ENCODE data around the gene ESPN. TPM values are rescaled to one million over a fixed set of nuclear protein-coding genes. Genes with fewer than 3 reads are reported as not detected.

ESPN gene
- total RNA-seq, 1 donor from 2014 or later = 0.03 TPM

DNA sequence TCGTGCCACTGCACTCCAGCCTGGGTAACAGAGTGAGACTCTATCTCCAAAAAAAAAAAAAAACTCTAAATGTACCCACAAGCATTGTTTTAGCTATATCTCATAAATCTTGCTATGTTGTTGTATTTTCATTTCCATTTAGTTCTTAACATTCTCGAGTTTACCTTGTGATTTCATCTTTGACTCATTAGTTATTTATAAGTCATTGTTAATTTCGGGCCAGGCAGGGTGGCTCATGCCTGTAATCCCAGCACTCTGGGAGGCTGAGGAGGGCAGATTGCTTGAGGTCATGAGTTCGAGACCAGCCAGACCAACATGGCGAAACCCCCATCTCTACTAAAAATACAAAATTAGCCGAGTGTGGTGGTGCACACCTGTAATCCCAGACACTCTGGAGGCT is 16.6 kb upstream of the ESPN start:
- no peak for DNase-seq (ENCODE audit: low read depth)

- no peak for DNase-seq (ENCODE audit: low read depth)
Observed at GRCh38 chr1:6409053-6409452, 15.5 kb upstream of the ESPN start.

GRCh38 chr1:6409733-6410132 is 14.8 kb upstream of the ESPN start:
- no peak for DNase-seq (ENCODE audit: low read depth)

DNA sequence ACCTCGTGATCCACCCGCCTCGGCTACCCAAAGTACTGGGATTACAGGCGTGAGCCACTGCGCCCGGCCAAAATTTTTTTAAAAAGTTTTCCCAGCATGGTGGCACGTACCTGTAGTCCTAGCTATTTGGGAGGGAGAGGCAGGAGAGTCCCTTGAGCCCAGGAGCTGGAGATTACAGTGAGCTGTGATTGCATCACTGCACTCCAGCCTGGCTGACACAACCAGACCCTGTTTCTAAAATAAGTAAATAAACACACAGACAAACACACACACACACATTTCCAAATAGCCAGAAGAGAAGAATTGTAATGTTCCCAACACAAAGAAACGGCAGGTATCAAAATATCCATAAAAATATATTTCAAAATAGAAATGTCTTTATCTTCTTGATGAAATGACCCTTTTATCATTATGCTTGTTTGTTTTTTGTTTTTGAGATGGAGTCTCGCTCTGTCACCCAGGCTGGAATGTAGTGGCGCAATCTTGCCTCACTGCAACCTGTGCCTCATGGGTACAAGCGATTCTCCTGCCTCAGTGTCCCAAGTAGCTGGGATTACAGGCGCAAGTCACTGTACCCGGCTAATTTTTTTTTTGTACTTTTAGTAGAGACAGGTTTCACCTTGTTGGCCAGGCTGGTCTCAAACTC is 14.2 kb upstream of the ESPN start:
- no peak for DNase-seq (ENCODE audit: low read depth)

DNA sequence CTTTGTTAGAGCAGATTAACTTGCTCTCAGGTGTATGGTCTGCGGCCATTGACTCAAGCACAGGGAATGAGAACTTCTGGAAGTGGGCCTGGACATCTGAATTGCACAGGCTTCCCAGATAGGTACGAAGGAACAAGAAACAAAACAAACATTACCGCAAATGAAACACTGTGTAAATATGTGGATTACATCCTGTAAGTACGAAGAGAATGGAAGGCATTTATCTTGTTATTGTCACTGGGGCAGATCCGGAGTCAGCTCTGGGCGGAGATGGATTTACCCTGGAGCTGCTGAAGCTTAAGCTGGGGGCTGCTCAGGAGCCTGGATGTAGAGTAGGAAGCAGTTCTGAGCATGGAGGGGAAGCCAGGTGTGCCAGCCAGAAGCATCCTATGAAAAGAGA is 11.7 kb upstream of the ESPN start:
- DNase-seq (ENCODE audit: low read depth) = no peak

GRCh38 chr1:6414443-6414844 is 10.1 kb upstream of the ESPN start:
- peak; percentile 71 for DNase-seq (ENCODE audit: low read depth)

GRCh38 chr1:6414881-6415626 is 9.5 kb upstream of the ESPN start:
- DNase-seq (ENCODE audit: low read depth) = no peak

DNA sequence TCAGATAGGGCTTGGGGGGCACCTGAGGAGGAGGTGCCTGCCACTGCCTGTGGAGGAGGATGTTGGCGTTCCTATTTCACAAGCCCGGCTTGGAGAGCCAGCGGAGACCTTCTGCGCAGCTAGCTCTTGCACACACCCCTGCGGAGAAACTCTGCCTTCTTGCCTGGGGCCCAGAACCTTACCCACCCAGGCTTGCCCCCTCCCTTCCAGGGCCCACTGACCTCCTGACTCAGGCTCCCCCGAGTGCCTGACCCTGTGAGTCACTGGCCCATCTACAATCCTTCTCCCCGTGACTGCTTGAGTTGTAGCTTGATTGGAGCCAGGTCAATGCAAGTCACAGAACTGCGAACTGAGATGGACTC is 8.3 kb upstream of the ESPN start:
- no peak for DNase-seq (ENCODE audit: low read depth)

- DNase-seq (ENCODE audit: low read depth) = no peak
Observed at GRCh38 chr1:6416906-6417305, 7.7 kb upstream of the ESPN start.

DNA sequence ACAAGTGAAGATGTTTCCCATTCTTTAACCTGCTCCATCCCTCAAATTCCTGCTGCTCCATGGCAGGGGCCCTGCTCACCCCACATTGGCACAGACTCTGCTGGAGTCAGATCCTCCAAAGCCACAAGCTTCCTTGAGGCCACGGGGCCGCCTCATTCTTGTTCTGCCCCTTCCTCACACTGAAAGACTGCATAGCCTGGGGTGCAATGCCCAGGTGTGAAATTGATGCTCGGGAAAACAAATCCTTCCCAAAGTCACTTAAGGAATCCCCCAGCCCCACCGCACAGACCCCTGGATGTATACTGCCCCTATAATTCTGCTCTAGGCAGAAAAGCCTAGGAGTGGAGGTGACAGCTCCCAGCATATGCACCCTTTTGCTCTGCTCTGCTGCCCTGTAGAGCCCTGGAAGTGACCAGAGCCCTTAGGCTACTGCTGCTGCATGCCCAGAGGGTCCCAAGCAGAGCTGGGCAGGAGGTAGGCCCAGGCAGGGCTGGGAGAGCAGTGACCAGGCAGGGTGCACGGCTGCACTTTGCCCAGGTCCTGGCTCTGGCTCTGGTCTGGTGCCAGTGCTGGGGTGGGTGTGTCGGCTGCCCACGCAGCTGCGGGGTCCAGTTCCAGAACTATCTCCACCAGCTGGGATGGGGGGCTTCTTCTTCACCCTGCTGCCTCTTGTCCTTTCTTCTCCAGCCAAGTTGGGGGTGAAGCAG is 6.5 kb upstream of the ESPN start:
- DNase-seq (ENCODE audit: low read depth) = no peak

- DNase-seq (ENCODE audit: low read depth) = no peak
Observed at GRCh38 chr1:6418668-6419396, 5.7 kb upstream of the ESPN start.

DNA sequence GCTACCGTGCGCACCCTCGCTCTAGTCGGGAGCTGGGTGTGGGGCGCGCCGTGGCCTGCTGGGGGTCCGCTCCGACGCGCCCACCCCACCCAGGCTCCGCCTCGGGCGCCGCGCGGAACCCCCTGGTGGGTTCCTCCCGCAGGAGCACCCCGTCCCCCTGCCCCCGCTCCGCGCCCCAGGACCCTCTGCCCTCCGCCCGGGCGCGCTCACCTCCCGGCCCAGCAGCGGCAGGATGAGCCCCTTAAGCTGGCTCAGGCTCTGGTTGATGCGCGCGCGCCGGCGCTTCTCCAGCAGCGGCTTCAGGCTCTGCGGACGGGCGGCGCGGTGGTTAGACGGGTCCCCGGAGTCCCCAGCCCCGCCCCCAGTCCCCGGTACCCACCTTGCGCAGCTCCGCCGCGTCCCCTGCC is 5.2 kb upstream of the ESPN start:
- no peak for DNase-seq (ENCODE audit: low read depth)

GRCh38 chr1:6419804-6420453 is 4.6 kb upstream of the ESPN start, which contains the start of gene HES2:
Gene HES2 (minus strand): TSS chr1:6419919. CDS start chr1:6419820, 99 bp downstream.
- DNase-seq (ENCODE audit: low read depth) = peak; percentile 39

- peak; percentile 72 for DNase-seq (ENCODE audit: low read depth)
Observed at GRCh38 chr1:6420454-6421042, 4.0 kb upstream of the ESPN start.

DNA sequence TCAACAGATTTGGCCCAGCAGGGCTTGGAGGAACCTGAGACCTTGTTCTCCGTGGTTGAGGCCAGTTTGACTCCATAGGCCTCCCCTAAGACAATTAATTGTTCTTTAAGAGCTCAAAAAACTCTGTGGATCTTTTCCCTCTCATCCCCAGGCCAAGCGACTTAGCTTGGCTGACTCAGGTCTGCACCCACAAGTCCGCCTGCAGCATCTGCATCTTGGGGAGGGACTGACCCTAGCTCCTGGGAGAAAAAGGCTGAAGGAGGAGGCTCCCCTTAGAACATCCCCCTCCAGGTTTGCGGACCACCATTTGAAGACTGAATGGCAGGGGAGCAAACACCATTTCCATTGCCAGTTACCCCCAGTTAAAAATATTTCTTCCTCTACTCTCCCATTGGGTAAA is 3.3 kb upstream of the ESPN start:
- DNase-seq (ENCODE audit: low read depth) = no peak

DNA sequence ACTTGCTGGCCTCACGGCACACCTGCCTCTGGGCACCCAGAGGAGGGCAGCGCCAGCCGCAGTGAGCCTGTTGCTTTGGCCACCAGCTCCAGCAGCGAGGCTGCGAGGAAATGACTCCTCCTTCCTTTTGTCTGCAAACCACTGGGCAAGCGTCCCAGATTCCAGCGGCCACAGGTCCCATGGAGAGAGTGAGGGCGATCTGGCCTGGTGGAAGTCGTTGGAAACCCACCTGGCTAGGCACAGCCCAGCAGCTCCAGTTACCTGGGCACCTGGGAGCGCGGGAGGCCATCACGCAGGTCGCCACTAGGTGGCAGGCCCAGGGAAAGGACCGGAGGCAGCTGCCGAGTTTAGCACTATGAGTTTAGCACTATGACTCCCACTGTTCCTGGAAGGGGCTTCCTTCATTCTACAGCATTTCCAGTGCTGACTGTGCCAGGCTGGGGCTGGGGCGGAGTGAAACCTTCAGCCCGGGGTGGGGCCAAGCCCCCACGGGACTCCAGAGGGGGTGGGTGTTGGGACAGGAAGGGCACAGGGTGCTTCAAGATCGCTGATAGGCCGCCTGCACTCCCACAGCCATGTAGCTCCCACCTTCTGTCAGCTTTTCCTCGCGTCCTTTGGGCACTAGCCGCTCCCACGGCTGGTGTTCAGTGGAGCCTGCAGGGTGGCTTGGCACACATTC is 1.1 kb upstream of the ESPN start:
- DNase-seq (ENCODE audit: low read depth) = peak; percentile 77

DNA sequence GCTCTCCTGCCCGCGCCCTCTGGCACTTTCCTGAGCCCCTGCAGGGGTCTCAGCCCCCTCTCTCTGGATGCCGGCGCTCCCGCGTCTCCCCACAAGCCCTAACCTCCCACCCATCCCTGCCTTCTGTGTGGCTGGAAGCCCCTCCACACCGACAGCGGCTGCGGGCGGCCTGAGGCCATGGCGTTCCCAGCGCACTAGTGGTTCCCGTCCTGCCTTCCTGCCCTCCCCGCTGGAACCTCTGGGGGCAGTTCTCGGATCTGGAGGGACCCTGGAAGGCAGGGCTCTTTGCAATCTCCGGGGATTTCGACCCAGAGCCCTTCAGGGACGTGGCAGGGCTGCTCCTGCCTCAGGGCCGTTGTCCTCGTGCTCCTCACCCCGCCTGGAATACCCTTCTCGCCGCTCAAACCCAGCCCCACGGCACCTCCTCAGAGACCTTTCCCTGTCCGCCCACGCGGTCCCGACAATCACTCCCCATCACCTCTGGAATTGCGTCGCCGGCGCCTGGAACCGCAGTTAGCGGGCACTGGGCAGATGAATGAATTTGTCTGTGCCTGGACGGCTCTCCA is 493 bp upstream of the ESPN start:
- no peak for DNase-seq (ENCODE audit: low read depth)

GRCh38 chr1:6425658-6426057 is 1.1 kb downstream of the ESPN start:
- no peak for DNase-seq (ENCODE audit: low read depth)

DNA sequence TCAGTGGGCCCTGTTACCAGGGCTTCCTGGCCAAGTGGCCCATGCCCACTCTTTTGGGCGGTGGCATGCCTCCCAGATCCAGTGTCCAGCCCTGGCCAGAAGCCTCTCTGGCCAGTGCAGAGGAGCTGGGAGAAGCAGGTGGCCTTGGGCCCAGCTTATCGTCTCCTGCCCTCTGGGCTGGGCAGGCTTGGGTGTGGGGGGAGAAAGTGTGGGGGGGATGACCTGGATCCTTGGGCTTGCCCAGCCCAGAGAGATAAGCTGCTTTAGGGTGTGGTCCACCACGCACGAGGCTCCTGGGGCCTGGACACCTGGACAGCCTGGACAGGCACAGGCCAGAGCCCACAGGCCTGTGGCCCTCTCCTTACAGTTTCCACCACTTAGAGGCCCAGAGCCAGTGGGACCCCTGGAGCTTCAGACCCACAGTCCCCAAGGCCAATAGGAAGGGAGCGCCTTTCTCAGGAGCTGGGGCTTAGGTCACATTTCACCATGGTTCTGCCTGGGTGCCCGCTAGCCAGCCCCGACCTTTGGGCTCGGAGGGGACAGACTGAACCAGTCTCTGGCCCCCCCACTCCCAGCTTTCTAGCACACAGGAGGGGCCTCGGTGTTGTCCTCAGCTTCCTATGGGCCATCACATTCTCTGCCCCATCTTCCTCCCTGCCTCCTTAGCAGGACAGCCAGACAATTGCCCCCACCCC is 1.8 kb downstream of the ESPN start:
- DNase-seq (ENCODE audit: low read depth) = no peak

All from myocyte (in vitro differentiated cells).